ENCODE measurements around the gene ZNRF3.

- no peak for TF ChIP-seq CTCF (IDR thresholded peaks at IDR 0.05; ENCODE audit: insufficient read depth, low read length, poor library complexity, severe bottlenecking)
- TF ChIP-seq EZH2phosphoT487 (conservative IDR thresholded peaks at IDR 0.05; ENCODE audit: low read length): no peak
Measured at GRCh38 chr22:29106839-29107238, 223.5 kb downstream of the ZNRF3 start.

All from SU-DHL-6 (cell line).